GM12891 (cell line): ENCODE results near the gene SIPA1L3.

Source experiments
- PAX5 ChIP-seq: IDR thresholded peaks from 2 replicates; pipeline ENCODE4 v1.6.1; 2011; ENCODE audit warnings: low read length, moderate library complexity, mild to moderate bottlenecking; ENCODE audit not compliant: insufficient read depth, severe bottlenecking
- POLR2A ChIP-seq: IDR thresholded peaks from 2 replicates; pipeline ENCODE4 v1.6.1; 2011; ENCODE audit warnings: low read depth, low read length, control low read depth
- POLR2AphosphoS5 ChIP-seq: IDR thresholded peaks from 2 replicates; pipeline ENCODE4 v1.6.1; 2011; ENCODE audit warnings: low read depth, low read length, control low read depth
- POU2F2 ChIP-seq: IDR thresholded peaks from 2 replicates; pipeline ENCODE4 v1.6.1; 2011; ENCODE audit warnings: low read depth, mild to moderate bottlenecking, control low read depth, low read length, moderate library complexity
- SPI1 ChIP-seq: IDR thresholded peaks from 2 replicates; pipeline ENCODE4 v1.6.1; 2011; ENCODE audit warnings: low read depth, low read length, control low read depth

GRCh38 chr19:37943480-37943879 is 36.5 kb downstream of the SIPA1L3 start:
- TF ChIP-seq POLR2A (no peak), SPI1 (no peak), POLR2AphosphoS5 (no peak), POU2F2 (no peak), PAX5 (no peak)
